Measurements from ENCODE around the gene SAMM50. TPM values are rescaled to one million over a fixed set of nuclear protein-coding genes. Genes with fewer than 3 reads are reported as not detected.

Gene SAMM50
- total RNA-seq, 4 donors from 2014 or later, result 21.6 to 28.6 (median 27.2) TPM

- peaks cover 0 to 5% (median 0%) of the 10 kb centered on the region in 4 donors for H3K9me3 ChIP-seq
- intact Hi-C loops (cut with DNase I), result no loop called here
- no peak overlapping the region for H3K27ac ChIP-seq (replicated peaks in 1 of 4)
- H3K27me3 ChIP-seq, result peaks cover 0 to 47% (median 0%) of the 10 kb centered on the region in 4 donors
- WGBS, result 32% methylated on average over 4 of the region's 4 CpGs
- H3K4me1 ChIP-seq, result no peaks in the 10 kb centered on the region
- DNase-seq (ENCODE audit: extremely low spot score), result no peak
- TF ChIP-seq CTCF (IDR thresholded peaks at IDR 0.05) (no peak), EP300 (IDR thresholded peaks at IDR 0.05) (no peak), POLR2A (IDR thresholded peaks at IDR 0.05; ENCODE audit: low read depth) (no peak), POLR2AphosphoS5 (IDR thresholded peaks at IDR 0.05) (no peak)
- H3K4me3 ChIP-seq, result no peak overlapping the region
- no peaks in the 10 kb centered on the region for H3K36me3 ChIP-seq
Observed at GRCh38 chr22:43911351-43911750, 43.9 kb upstream of the SAMM50 start.

GRCh38 chr22:43917521-43917920 is 37.7 kb upstream of the SAMM50 start:
- no peak overlapping the region for H3K4me3 ChIP-seq
- WGBS, result 67% methylated on average over 6 of the region's 6 CpGs
- no peak for TF ChIP-seq EP300 (IDR thresholded peaks at IDR 0.05)
- TF ChIP-seq POLR2AphosphoS5 (IDR thresholded peaks at IDR 0.05), result no peak
- TF ChIP-seq POLR2A (IDR thresholded peaks at IDR 0.05; ENCODE audit: low read depth), result no peak
- no peak for TF ChIP-seq CTCF (IDR thresholded peaks at IDR 0.05)
- no peaks in the 10 kb centered on the region for H3K4me1 ChIP-seq
- no peaks in the 10 kb centered on the region for H3K36me3 ChIP-seq
- no peak overlapping the region for H3K27ac ChIP-seq (replicated peaks in 1 of 4)
- peaks cover 0 to 90% (median 0%) of the 10 kb centered on the region in 4 donors for H3K27me3 ChIP-seq
- intact Hi-C loops (cut with DNase I), result no loop called here
- H3K9me3 ChIP-seq, result peaks cover 0 to 5% (median 0%) of the 10 kb centered on the region in 4 donors
- DNase-seq (ENCODE audit: extremely low spot score), result no peak

- DNase-seq (ENCODE audit: extremely low spot score), result no peak
- Histone ChIP-seq H3K4me1 (peaks cover 7 to 17% (median 15%) of the 10 kb centered on the region in 4 donors), H3K4me3 (no peak overlapping the region), H3K27ac (replicated peaks in 1 of 4) (no peak overlapping the region), H3K27me3 (peaks cover 3 to 90% (median 8%) of the 10 kb centered on the region in 4 donors), H3K9me3 (peaks cover 0 to 8% (median 0%) of the 10 kb centered on the region in 4 donors), H3K36me3 (no peaks in the 10 kb centered on the region)
- intact Hi-C loops (cut with DNase I), result no loop called here
- TF ChIP-seq EP300 (IDR thresholded peaks at IDR 0.05), result no peak
- TF ChIP-seq POLR2AphosphoS5 (IDR thresholded peaks at IDR 0.05), result no peak
- TF ChIP-seq CTCF (IDR thresholded peaks at IDR 0.05), result no peak
- TF ChIP-seq POLR2A (IDR thresholded peaks at IDR 0.05; ENCODE audit: low read depth), result no peak
- 74% methylated on average over 13 of the region's 16 CpGs for WGBS
Observed at GRCh38 chr22:43919106-43919973, 35.9 kb upstream of the SAMM50 start.

- Histone ChIP-seq H3K9me3 (peaks cover 0 to 4% (median 0%) of the 10 kb centered on the region in 4 donors), H3K27ac (replicated peaks in 1 of 4) (no peak overlapping the region), H3K27me3 (peaks cover 7 to 89% (median 15%) of the 10 kb centered on the region in 4 donors), H3K4me3 (no peak overlapping the region), H3K4me1 (peaks cover 7 to 19% (median 17%) of the 10 kb centered on the region in 4 donors), H3K36me3 (no peaks in the 10 kb centered on the region)
- 21% methylated on average over 3 of the region's 4 CpGs for WGBS
- TF ChIP-seq POLR2A (IDR thresholded peaks at IDR 0.05; ENCODE audit: low read depth), result no peak
- TF ChIP-seq EP300 (IDR thresholded peaks at IDR 0.05), result no peak
- DNase-seq (ENCODE audit: extremely low spot score), result no peak
- intact Hi-C loops (cut with DNase I), result no loop called here
Observed at GRCh38 chr22:43921370-43921769, 33.9 kb upstream of the SAMM50 start.

- Histone ChIP-seq H3K4me1 (peaks cover 7 to 19% (median 17%) of the 10 kb centered on the region in 4 donors), H3K27ac (replicated peaks in 1 of 4) (no peak overlapping the region), H3K9me3 (peaks cover 0 to 4% (median 0%) of the 10 kb centered on the region in 4 donors), H3K36me3 (no peaks in the 10 kb centered on the region), H3K4me3 (no peak overlapping the region), H3K27me3 (peaks cover 7 to 82% (median 15%) of the 10 kb centered on the region in 4 donors)
- no peak for TF ChIP-seq POLR2AphosphoS5 (IDR thresholded peaks at IDR 0.05)
- no peak for TF ChIP-seq CTCF (IDR thresholded peaks at IDR 0.05)
- TF ChIP-seq POLR2A (IDR thresholded peaks at IDR 0.05; ENCODE audit: low read depth), result no peak
- no peak for TF ChIP-seq EP300 (IDR thresholded peaks at IDR 0.05)
- no peak for DNase-seq (ENCODE audit: extremely low spot score)
- 60% methylated on average over 1 of the region's 3 CpGs for WGBS
- intact Hi-C loops (cut with DNase I), result no loop called here
Observed at GRCh38 chr22:43922123-43922522, 33.1 kb upstream of the SAMM50 start.

All from esophagus muscularis mucosa (tissue), 4 donors.